ENCODE results near the gene NFASC.

DNA sequence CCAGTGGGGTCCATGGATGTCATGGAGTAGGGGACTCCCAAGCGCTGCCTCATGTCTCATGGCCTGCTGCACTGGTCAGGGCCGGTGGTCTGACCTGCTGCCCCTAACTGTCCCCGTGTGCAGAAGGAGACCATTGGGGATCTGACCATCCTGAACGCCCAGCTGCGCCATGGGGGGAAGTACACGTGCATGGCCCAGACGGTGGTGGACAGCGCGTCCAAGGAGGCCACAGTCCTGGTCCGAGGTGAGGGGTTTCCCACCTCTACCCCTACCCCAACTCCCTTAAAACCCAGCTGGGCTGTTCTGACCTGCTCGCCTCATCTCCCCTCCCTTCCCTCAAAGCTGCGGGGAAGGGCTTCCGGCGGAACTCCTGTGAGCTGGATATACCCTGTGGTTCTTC is 195.0 kb downstream of the NFASC start:
- TF ChIP-seq, protein P1, sequence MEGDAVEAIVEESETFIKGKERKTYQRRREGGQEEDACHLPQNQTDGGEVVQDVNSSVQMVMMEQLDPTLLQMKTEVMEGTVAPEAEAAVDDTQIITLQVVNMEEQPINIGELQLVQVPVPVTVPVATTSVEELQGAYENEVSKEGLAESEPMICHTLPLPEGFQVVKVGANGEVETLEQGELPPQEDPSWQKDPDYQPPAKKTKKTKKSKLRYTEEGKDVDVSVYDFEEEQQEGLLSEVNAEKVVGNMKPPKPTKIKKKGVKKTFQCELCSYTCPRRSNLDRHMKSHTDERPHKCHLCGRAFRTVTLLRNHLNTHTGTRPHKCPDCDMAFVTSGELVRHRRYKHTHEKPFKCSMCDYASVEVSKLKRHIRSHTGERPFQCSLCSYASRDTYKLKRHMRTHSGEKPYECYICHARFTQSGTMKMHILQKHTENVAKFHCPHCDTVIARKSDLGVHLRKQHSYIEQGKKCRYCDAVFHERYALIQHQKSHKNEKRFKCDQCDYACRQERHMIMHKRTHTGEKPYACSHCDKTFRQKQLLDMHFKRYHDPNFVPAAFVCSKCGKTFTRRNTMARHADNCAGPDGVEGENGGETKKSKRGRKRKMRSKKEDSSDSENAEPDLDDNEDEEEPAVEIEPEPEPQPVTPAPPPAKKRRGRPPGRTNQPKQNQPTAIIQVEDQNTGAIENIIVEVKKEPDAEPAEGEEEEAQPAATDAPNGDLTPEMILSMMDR (IDR thresholded peaks at IDR 0.05; ENCODE audit: extremely low read depth in 1 of 2, insufficient read depth in 1 of 2, low read depth in 1 of 2, low read length in 2 of 2): no peak
- TF ChIP-seq MAX (IDR thresholded peaks at IDR 0.05; ENCODE audit: insufficient read depth, insufficient read length) (no peak), POLR2AphosphoS5 (IDR thresholded peaks at IDR 0.05; ENCODE audit: insufficient read depth, low read depth, low read length) (no peak), EZH2 (IDR thresholded peaks at IDR 0.05; ENCODE audit: borderline replicate concordance, low read depth, low read length, severe bottlenecking) (no peak), POLR2A (IDR thresholded peaks at IDR 0.05; ENCODE audit: low read depth, low read length) (no peak), GATA2 (IDR thresholded peaks at IDR 0.05; ENCODE audit: insufficient read depth, insufficient read length, low read depth, low read length) (no peak)
